ENCODE measurements around the gene COL6A3. TPM values are rescaled to one million over a fixed set of nuclear protein-coding genes. Genes with fewer than 3 reads are reported as not detected.

The COL6A3 gene
- total RNA-seq, 2 experiments from 2014 or later = 2.5 to 3.0 TPM

DNA sequence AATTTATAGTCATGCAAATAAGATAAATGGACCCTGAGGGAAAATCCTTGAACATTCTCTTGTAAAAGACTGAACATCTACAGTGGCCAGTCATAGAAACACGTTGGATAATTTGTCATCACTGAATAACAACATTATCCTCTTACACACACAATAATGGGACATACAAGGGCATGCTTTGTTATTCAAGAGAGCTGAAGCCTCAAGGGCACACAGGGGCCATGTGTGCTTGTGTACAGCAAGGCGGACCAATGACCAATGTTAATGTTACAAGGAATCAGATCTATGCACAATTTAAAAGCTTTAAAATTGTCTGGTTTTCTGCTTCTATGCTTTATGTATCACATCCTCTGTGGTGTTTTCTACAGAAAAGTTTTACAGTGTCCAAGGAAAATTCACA, 23.7 kb downstream of the COL6A3 start:
- no peak overlapping the region for H3K4me3 Mint-ChIP-seq
- H3K36me3 Mint-ChIP-seq (ENCODE audit: low read depth) = no peaks in the 10 kb centered on the region
- CTCF ChIA-PET = interaction anchor here (1.3 kb wide), 1 partner anchor 32 kb away, joined by 5 read pairs; no protein-coding TSS in a partner anchor
- no peaks in the 10 kb centered on the region for H3K27me3 Mint-ChIP-seq (ENCODE audit: low read depth)
- intact Hi-C loops (cut with micrococcal nuclease) = no loop called here
- H3K27ac Mint-ChIP-seq = no peak overlapping the region
- no peaks in the 10 kb centered on the region for H3K4me1 Mint-ChIP-seq (ENCODE audit: low read depth)
- DNase-seq = no peak
- no peaks in the 10 kb centered on the region for H3K9me3 Mint-ChIP-seq

GRCh38 chr2:237389831-237390230, 24.1 kb downstream of the COL6A3 start:
- Mint-ChIP-seq H3K27me3 (ENCODE audit: low read depth) (no peaks in the 10 kb centered on the region), H3K36me3 (ENCODE audit: low read depth) (no peaks in the 10 kb centered on the region), H3K4me3 (no peak overlapping the region), H3K27ac (no peak overlapping the region), H3K9me3 (no peaks in the 10 kb centered on the region), H3K4me1 (ENCODE audit: low read depth) (no peaks in the 10 kb centered on the region)
- intact Hi-C loops (cut with micrococcal nuclease) = no loop called here
- CTCF ChIA-PET = interaction anchor here (1.3 kb wide), 1 partner anchor 32 kb away, joined by 5 read pairs; no protein-coding TSS in a partner anchor
- no peak for DNase-seq

DNA sequence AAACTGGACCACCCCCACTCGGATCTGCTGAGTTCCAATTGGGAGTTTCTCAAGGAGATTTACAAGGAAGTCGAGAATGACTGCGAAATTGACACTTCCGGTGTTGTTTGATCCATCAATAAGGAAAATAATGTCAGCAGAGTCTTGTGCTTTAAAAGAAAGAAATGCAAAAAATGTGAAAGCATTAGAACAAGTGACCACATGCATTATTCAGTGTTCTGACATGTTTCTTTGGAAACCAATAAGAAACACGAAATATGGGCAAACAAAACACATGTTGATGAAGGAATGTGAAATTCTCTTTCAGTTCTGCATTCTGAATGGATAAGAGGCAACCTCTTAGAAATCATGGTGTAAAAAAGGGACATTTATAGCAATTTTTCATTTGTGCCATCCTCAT, 25.9 kb downstream of the COL6A3 start:
- Mint-ChIP-seq H3K4me3 (no peak overlapping the region), H3K4me1 (ENCODE audit: low read depth) (no peaks in the 10 kb centered on the region), H3K36me3 (ENCODE audit: low read depth) (no peaks in the 10 kb centered on the region), H3K27ac (no peak overlapping the region), H3K9me3 (no peaks in the 10 kb centered on the region), H3K27me3 (ENCODE audit: low read depth) (no peaks in the 10 kb centered on the region)
- no peak for DNase-seq
- CTCF ChIA-PET = no interaction called here
- intact Hi-C loops (cut with micrococcal nuclease) = no loop called here

- no peaks in the 10 kb centered on the region for H3K9me3 Mint-ChIP-seq
- H3K27ac Mint-ChIP-seq = no peak overlapping the region
- no peaks in the 10 kb centered on the region for H3K4me1 Mint-ChIP-seq (ENCODE audit: low read depth)
- H3K27me3 Mint-ChIP-seq (ENCODE audit: low read depth) = no peaks in the 10 kb centered on the region
- DNase-seq = no peak
- no peak overlapping the region for H3K4me3 Mint-ChIP-seq
- no peaks in the 10 kb centered on the region for H3K36me3 Mint-ChIP-seq (ENCODE audit: low read depth)
- intact Hi-C loops (cut with micrococcal nuclease) = no loop called here
- CTCF ChIA-PET = no interaction called here
Observed at GRCh38 chr2:237384672-237385020, 29.3 kb downstream of the COL6A3 start.

GRCh38 chr2:237383991-237384671, 29.8 kb downstream of the COL6A3 start:
- Mint-ChIP-seq H3K4me3 (no peak overlapping the region), H3K4me1 (ENCODE audit: low read depth) (no peaks in the 10 kb centered on the region), H3K9me3 (no peaks in the 10 kb centered on the region), H3K27ac (no peak overlapping the region), H3K27me3 (ENCODE audit: low read depth) (no peaks in the 10 kb centered on the region), H3K36me3 (ENCODE audit: low read depth) (no peaks in the 10 kb centered on the region)
- CTCF ChIA-PET = no interaction called here
- intact Hi-C loops (cut with micrococcal nuclease) = no loop called here
- DNase-seq = no peak

DNA sequence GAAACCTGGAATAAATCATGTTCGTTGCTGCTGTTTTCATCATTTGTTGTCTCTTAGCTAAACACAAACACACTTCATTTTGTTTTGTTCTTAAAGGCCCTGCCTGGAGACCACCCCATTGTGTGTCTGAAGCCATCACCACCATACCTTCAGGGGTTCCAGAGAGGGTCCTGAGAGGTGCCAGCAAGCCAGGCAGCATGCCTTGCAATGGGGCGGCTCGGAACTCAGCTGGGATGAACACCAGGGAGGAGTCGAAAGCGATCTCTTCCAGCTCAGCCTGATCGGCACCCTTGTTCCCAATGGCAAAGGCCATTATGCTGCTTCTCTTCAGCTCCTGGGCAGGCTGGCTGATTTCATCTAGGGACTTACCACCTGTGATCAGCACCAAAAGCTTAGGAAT, 33.2 kb downstream of the COL6A3 start:
- H3K27ac Mint-ChIP-seq = no peak overlapping the region
- no peak overlapping the region for H3K4me3 Mint-ChIP-seq
- CTCF ChIA-PET = no interaction called here
- DNase-seq = no peak
- H3K27me3 Mint-ChIP-seq (ENCODE audit: low read depth) = no peaks in the 10 kb centered on the region
- H3K36me3 Mint-ChIP-seq (ENCODE audit: low read depth) = no peaks in the 10 kb centered on the region
- H3K9me3 Mint-ChIP-seq = no peaks in the 10 kb centered on the region
- no peaks in the 10 kb centered on the region for H3K4me1 Mint-ChIP-seq (ENCODE audit: low read depth)
- intact Hi-C loops (cut with micrococcal nuclease) = no loop called here

- Mint-ChIP-seq H3K4me3 (no peak overlapping the region), H3K27ac (no peak overlapping the region), H3K27me3 (ENCODE audit: low read depth) (no peaks in the 10 kb centered on the region), H3K36me3 (ENCODE audit: low read depth) (no peaks in the 10 kb centered on the region), H3K4me1 (ENCODE audit: low read depth) (no peaks in the 10 kb centered on the region), H3K9me3 (no peaks in the 10 kb centered on the region)
- DNase-seq = no peak
- intact Hi-C loops (cut with micrococcal nuclease) = no loop called here
- CTCF ChIA-PET = interaction anchor here (0.6 kb wide), 1 partner anchor 159 kb away, joined by 3 read pairs; no protein-coding TSS in a partner anchor
Observed at GRCh38 chr2:237379636-237380035, 34.3 kb downstream of the COL6A3 start.

DNA sequence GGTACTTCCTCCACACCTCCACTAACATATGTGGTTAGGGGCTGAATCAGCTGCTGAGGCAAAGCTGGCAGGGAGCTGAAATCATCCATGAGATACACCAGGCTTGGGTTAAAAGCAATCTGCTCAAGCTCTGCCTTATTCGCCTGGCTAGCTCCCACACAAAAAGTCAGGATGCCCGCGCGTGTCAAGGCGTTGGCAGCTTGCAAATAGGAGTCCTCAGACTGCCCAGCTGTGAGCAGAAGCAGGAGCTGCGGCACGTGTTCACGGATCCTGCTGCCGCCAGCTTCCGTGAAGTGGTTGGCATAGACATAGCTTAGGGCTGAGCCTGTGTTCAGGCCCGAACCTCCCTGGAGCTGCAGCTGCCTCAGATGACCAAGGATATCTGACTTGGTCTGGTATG, 35.3 kb downstream of the COL6A3 start:
- DNase-seq = no peak
- Mint-ChIP-seq H3K4me1 (ENCODE audit: low read depth) (no peaks in the 10 kb centered on the region), H3K9me3 (no peaks in the 10 kb centered on the region), H3K4me3 (no peak overlapping the region), H3K27me3 (ENCODE audit: low read depth) (no peaks in the 10 kb centered on the region), H3K36me3 (ENCODE audit: low read depth) (no peaks in the 10 kb centered on the region), H3K27ac (no peak overlapping the region)
- CTCF ChIA-PET = no interaction called here
- intact Hi-C loops (cut with micrococcal nuclease) = no loop called here

DNA sequence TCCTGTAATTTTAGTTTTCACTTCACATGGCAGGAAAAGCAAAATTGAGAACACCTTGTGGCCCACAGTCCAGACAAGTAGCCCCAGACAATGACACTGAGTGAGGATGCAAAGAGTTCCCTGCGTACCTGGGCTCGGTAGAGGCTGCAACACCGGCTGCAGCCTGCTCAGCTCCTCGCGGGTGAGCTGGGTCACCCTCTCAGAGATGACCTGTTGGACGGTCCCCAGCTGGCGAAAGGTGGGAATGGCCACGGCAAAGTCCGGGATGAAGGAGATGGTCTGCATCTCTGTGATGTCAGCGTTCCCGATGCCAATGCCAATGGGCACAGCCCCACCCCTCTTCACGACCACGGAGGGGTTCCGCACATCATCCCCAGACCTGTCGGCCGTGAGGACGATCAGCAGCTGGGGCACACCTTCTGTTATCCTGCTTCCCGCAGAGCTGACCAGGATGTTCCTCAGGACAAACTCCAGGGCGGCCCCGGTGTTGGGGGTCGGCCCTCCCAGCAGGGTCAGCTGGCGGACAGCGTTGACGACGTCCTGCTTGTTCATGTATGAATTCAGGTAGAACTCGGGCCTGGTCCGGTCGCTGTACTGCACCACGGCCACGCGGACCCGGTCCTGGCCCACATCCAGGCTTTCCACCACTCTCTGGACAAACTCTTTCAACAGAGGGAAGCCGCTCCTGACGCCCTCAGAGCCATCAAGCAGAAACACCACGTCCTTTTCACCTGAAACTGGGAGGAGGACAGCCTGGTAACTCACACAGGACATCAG, 39.5 kb downstream of the COL6A3 start:
- no peak for DNase-seq
- H3K36me3 Mint-ChIP-seq (ENCODE audit: low read depth) = no peaks in the 10 kb centered on the region
- H3K9me3 Mint-ChIP-seq = no peaks in the 10 kb centered on the region
- H3K27ac Mint-ChIP-seq = no peak overlapping the region
- H3K27me3 Mint-ChIP-seq (ENCODE audit: low read depth) = no peaks in the 10 kb centered on the region
- no peaks in the 10 kb centered on the region for H3K4me1 Mint-ChIP-seq (ENCODE audit: low read depth)
- CTCF ChIA-PET = no interaction called here
- no peak overlapping the region for H3K4me3 Mint-ChIP-seq
- intact Hi-C loops (cut with micrococcal nuclease) = no loop called here

- DNase-seq = no peak
- no peak overlapping the region for H3K27ac Mint-ChIP-seq
- no peak overlapping the region for H3K4me3 Mint-ChIP-seq
- H3K36me3 Mint-ChIP-seq (ENCODE audit: low read depth) = no peaks in the 10 kb centered on the region
- H3K4me1 Mint-ChIP-seq (ENCODE audit: low read depth) = no peaks in the 10 kb centered on the region
- no peaks in the 10 kb centered on the region for H3K27me3 Mint-ChIP-seq (ENCODE audit: low read depth)
- intact Hi-C loops (cut with micrococcal nuclease) = no loop called here
- H3K9me3 Mint-ChIP-seq = no peaks in the 10 kb centered on the region
- CTCF ChIA-PET = no interaction called here
Observed at GRCh38 chr2:237371856-237372255, 42.1 kb downstream of the COL6A3 start.

GRCh38 chr2:237365671-237366070, 48.3 kb downstream of the COL6A3 start:
- no peak for DNase-seq
- Mint-ChIP-seq H3K36me3 (ENCODE audit: low read depth) (no peaks in the 10 kb centered on the region), H3K27me3 (ENCODE audit: low read depth) (no peaks in the 10 kb centered on the region), H3K9me3 (no peaks in the 10 kb centered on the region), H3K4me1 (ENCODE audit: low read depth) (no peaks in the 10 kb centered on the region), H3K4me3 (no peak overlapping the region), H3K27ac (no peak overlapping the region)
- intact Hi-C loops (cut with micrococcal nuclease) = no loop called here
- CTCF ChIA-PET = no interaction called here

DNA sequence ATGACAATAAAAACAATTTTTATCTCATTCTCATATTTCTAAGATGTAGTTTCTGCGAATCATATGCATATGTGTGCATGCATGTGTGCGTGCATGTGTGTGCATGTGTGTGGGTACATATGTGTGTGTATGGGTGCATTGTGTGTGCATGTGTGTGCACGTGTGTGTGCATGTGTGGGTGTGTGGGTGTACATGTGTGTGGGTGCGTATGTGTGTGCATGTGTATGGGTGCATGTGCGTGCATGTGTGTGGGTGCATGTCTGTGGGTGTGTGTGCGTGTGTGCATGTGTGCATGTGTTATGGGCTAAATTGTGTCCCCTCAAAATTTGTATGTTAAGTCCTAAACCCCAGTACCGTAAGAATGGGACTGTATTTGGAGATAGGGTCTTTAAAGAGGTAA, 49.3 kb downstream of the COL6A3 start:
- Mint-ChIP-seq H3K4me3 (no peak overlapping the region), H3K36me3 (ENCODE audit: low read depth) (no peaks in the 10 kb centered on the region), H3K4me1 (ENCODE audit: low read depth) (no peaks in the 10 kb centered on the region), H3K27ac (no peak overlapping the region), H3K9me3 (no peaks in the 10 kb centered on the region), H3K27me3 (ENCODE audit: low read depth) (no peaks in the 10 kb centered on the region)
- CTCF ChIA-PET = no interaction called here
- intact Hi-C loops (cut with micrococcal nuclease) = no loop called here
- DNase-seq = no peak

Data from activated naive CD4-positive, alpha-beta T cell treated with anti-CD3 and anti-CD28 coated beads for 36 hours (primary cell).